GM18508 (cell line): Measurements from ENCODE around the gene ASB16.

ENCODE experiments used
- ATAC-seq: cut with Tn5 transposase; IDR thresholded peaks from one replicate; pipeline ENCODE4 v1.9.1; 2021; ENCODE audit warnings: moderate number of reproducible peaks; ENCODE audit not compliant: insufficient read depth, unreplicated experiment

Gene ASB16

DNA sequence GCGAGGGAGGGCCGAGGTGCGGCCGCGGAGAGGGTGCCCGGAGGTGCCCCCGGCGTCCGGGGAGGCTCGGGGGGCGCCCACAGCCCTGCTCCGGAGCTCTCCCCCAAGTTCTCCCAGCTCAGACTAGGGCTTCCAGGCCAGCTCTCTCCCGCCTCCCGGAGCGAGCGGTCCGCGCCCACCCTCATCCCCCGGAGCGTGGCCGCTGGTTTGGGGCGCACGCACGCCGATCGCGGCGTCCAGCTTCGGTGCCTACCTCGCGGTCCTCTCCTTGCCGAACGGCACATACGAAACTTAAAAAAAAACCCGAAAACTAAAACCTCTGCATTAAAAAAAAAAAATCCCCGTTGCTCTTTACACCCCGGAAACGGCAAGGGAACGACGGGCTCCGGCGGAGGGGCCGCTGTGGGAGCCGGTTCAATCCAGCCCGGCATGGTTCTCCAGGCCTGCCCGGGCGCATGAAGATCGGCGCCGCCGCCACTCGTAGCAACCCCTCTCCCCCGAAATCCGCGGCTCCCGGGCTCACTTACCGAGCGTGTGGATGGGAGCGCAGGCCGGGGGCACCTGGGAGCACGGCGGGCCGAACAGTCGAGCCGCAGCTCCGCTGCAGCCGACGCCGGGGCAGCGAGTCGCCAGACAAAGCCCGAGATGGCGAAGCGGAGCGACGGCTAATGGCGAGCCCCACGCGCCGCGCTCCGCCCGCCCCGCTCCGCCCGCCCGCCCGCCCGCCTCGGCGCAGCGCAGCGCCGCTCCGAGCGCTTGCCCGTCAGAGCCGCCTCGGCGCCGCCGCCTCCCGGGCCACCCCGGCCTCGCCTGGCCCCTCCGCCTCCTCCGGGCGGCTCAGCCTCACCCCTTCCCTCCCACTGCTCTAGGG, 49.9 kb downstream of the ASB16 start:
- ATAC-seq: no peak

DNA sequence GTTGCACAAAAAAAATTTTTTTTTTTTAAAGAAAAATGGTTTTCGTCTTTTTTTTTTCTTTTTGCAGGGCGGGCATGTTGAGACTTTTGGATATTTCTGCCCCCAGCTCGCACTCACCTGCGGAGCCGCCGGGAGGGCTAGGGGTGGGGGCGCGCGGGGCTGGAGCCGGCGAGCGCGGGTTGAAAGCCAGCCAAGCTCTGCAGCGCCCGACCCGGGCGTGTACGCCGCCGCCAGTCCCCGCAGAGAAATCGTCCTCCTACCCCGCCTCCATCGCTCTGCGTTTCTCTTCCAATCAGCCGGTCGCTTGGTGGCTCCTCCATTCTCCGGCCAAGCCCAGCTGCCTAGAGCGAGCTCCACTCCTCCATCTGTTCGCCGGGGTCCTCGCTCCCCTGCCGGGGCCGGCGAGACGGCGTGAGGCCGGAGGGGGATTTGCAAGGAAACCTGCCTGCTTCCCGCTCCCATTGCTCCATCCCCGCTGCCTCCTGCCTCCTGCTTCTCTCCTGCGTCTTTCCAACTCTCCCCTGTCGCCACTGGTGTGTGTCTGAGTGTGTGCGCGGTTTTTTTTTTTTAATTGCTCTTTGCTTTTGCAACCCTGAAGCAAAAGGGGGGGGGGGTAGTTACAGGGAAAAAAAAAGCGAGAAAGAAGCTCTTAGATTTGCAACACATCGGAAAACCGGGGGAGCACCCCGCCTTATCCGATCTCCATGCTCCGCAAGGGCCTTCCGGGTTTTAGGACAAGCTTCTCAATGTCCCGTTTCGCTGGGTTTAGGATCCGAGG, 50.8 kb downstream of the ASB16 start:
- no peak for ATAC-seq

DNA sequence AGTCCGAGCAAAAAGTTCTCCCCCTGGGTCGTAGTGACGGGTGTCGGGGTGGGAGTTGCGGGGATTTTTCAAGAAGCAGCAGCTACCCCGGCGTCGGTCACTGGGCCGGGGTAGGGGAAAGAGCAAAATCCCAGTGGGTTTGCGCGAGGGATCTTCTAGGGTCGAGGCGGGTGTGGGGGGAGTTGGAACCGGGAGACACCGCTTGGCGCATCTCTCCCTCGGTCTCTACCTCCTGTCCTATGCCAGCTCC, 51.3 kb downstream of the ASB16 start:
- no peak for ATAC-seq

DNA sequence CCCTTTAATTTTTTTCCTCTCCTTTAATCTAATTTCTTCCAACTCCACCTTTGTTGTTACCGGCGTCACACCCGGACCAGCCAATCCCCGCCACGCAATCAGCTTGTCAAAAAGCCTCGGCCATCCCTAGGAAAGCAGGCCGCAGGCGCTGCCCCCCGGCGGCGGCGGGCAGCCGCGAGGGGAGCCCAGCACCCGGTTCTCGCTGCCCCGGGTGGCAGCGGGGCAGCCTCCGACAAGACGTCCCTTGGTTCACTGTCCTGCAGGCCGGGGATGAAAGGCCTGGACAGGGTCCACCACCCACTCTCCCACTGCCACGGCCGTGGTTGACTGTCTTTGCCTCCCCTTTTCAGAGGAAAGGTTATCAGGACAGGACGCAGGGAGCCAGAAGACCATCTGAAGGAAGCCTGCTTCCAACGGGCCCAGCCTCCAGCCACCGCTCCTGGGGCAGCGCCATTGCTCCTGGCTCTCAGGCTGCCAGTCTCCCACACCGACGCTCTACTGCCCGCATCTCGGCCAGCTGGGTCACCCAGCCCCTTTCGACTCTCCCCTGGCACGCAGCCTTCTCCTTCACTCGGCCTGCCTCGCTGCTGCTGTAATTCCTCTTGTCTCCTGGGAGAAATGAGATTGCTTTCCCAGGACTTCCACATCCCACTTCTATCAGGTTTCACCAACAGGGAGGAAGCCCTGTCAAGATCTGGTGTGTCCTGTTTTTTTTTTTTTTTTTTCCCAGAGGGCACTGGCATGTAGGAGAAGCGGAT, 51.8 kb downstream of the ASB16 start:
- ATAC-seq: no peak

DNA sequence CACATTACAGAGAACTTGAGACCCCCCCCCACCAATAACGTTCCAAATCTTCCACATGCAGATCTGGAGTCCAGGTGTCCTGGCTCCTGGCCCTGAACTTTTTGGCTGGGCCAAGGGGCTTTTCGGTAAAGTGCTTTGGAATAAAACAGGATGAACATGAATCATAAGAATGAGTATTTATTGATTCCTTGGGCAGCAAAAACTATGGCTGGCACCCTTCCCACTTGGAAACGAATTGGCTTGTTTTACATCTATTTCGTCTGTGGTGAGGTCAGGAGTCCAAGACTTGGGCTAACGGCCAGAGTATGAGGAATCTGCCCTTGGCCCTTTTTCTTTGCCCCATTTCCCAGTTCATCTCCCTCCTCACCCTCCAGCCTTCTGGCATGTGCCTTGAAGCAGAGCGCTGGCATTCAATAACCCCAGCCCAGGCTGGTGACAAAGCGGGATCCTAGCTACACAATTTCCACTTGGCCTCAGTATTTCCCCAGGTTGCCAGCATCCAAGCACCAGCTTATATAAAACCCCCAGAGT, 53.1 kb downstream of the ASB16 start:
- no peak for ATAC-seq
